22Rv1 (cell line): ENCODE results near the gene BLOC1S5.

Experiments
- ZFX ChIP-seq: fragments of 450-650 bp; IDR thresholded peaks from 2 replicates; pipeline ENCODE4 v1.6.1; 2017; ENCODE audit warnings: antibody characterized with exemption, borderline replicate concordance
- TF ChIP-seq, protein P1 (sequence below): fragments of 450-650 bp; IDR thresholded peaks from 2 replicates; pipeline ENCODE4 v1.5.1; 2017; ENCODE audit warnings: mild to moderate bottlenecking

DNA sequence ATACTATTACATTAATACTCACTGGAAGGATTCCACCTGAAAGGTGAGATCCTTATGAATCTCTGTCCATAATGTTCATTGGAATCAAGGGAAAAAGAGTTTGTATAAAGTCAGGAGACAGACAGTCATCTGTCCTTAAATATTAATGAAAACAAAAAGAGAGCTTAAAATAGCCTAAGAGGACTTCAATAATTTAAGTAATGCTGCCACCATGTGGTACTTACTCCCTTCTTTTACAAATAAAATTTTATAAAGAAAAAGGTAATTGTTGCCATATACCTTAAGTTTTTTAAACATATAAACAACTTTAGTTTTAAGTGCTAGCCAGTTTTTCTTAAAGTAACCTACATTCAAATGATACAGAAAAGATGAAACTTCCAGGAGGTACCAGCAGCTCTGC, 5.1 kb downstream of the BLOC1S5 start:
- TF ChIP-seq, protein P1, sequence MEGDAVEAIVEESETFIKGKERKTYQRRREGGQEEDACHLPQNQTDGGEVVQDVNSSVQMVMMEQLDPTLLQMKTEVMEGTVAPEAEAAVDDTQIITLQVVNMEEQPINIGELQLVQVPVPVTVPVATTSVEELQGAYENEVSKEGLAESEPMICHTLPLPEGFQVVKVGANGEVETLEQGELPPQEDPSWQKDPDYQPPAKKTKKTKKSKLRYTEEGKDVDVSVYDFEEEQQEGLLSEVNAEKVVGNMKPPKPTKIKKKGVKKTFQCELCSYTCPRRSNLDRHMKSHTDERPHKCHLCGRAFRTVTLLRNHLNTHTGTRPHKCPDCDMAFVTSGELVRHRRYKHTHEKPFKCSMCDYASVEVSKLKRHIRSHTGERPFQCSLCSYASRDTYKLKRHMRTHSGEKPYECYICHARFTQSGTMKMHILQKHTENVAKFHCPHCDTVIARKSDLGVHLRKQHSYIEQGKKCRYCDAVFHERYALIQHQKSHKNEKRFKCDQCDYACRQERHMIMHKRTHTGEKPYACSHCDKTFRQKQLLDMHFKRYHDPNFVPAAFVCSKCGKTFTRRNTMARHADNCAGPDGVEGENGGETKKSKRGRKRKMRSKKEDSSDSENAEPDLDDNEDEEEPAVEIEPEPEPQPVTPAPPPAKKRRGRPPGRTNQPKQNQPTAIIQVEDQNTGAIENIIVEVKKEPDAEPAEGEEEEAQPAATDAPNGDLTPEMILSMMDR = peak; percentile 37
- TF ChIP-seq ZFX = no peak
